ENCODE measurements around the gene C6orf52.

Gene C6orf52

DNA sequence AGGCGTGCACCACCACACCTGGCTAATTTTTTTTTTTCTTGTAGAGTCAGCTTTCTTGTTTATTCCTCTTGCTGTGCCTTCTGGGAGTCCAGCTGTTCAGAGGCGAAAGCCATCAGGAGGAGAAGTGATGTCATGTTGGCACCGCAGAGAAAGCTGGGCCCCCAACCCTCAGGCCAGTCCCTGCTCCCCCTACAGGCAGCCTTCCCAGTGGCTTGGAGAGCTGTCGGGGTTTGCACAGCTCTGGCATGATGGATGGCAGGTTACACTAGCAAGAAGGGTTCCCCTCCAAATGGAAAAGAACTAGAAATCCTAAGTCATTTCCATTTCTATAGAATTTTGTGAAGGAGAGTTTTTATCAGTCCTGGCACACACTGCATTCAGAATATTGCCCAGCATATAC is 72.6 kb downstream of the C6orf52 start:
- H3K36me3 ChIP-seq: no peaks in the 10 kb centered on the region
- TF ChIP-seq, protein P1, sequence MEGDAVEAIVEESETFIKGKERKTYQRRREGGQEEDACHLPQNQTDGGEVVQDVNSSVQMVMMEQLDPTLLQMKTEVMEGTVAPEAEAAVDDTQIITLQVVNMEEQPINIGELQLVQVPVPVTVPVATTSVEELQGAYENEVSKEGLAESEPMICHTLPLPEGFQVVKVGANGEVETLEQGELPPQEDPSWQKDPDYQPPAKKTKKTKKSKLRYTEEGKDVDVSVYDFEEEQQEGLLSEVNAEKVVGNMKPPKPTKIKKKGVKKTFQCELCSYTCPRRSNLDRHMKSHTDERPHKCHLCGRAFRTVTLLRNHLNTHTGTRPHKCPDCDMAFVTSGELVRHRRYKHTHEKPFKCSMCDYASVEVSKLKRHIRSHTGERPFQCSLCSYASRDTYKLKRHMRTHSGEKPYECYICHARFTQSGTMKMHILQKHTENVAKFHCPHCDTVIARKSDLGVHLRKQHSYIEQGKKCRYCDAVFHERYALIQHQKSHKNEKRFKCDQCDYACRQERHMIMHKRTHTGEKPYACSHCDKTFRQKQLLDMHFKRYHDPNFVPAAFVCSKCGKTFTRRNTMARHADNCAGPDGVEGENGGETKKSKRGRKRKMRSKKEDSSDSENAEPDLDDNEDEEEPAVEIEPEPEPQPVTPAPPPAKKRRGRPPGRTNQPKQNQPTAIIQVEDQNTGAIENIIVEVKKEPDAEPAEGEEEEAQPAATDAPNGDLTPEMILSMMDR (IDR thresholded peaks at IDR 0.05; ENCODE audit: low read depth, low read length): peak; percentile 56
- DNase-seq: no peak
- no peak overlapping the region for H3K4me3 ChIP-seq (ENCODE audit: low read depth, low read length)
- H3K9me3 ChIP-seq (ENCODE audit: severe bottlenecking): no peaks in the 10 kb centered on the region
- no peak overlapping the region for H3K27ac ChIP-seq
- no peaks in the 10 kb centered on the region for H3K27me3 ChIP-seq (ENCODE audit: insufficient read depth, low read depth, severe bottlenecking)

Data from WERI-Rb-1 (cell line).